HL-60 (cell line): ENCODE data around the gene MLLT10.
A peak's percentile ranks its signal among the peaks of the same experiment; 100 is the strongest.

ENCODE experiments used
- DNase-seq, 2 experiments: peaks; one replicate each; pipeline ENCODE4 v3.0.0-alpha.2; 2010 to 2020; ENCODE audit warnings: low read depth in 1 of 2, low spot score in 1 of 2
- H3K27ac ChIP-seq: fragments of 250-450 bp; sonication (Bioruptor Pico); replicated peaks from 2 replicates; pipeline ENCODE4 v1.5.1; 2020; ENCODE audit warnings: mild to moderate bottlenecking, moderate library complexity
- H3K27me3 ChIP-seq: fragments of 250-450 bp; sonication (Bioruptor Pico); 2 replicates; pipeline ENCODE4 v1.5.1; 2021; ENCODE audit warnings: mild to moderate bottlenecking, moderate library complexity; ENCODE audit not compliant: insufficient read depth, poor library complexity, severe bottlenecking
- H3K4me3 ChIP-seq: replicated peaks from 2 replicates; pipeline ENCODE4 v1.5.1; 2011; ENCODE audit warnings: mild to moderate bottlenecking, control low read depth, low read length; ENCODE audit not compliant: insufficient read depth
- GABPA ChIP-seq: IDR thresholded peaks from 2 replicates; pipeline ENCODE4 v1.6.1; 2012; ENCODE audit warnings: low read depth
- POLR2AphosphoS5 ChIP-seq: IDR thresholded peaks from 2 replicates; pipeline ENCODE4 v1.6.1; 2012; ENCODE audit warnings: low read depth
- SPI1 ChIP-seq: IDR thresholded peaks from 2 replicates; pipeline ENCODE4 v1.6.1; 2012; ENCODE audit warnings: low read depth, mild to moderate bottlenecking, borderline replicate concordance
- TF ChIP-seq, protein P1 (sequence below): IDR thresholded peaks from one replicate; pipeline ENCODE4 v1.5.1; 2011; ENCODE audit warnings: low read length, control low read depth, inconsistent platforms; ENCODE audit not compliant: insufficient read depth
- TF ChIP-seq, protein P2 (sequence below): IDR thresholded peaks from 2 replicates; pipeline ENCODE4 v1.6.1; 2012; ENCODE audit warnings: low read depth; ENCODE audit not compliant: insufficient replicate concordance

MLLT10 gene

DNA sequence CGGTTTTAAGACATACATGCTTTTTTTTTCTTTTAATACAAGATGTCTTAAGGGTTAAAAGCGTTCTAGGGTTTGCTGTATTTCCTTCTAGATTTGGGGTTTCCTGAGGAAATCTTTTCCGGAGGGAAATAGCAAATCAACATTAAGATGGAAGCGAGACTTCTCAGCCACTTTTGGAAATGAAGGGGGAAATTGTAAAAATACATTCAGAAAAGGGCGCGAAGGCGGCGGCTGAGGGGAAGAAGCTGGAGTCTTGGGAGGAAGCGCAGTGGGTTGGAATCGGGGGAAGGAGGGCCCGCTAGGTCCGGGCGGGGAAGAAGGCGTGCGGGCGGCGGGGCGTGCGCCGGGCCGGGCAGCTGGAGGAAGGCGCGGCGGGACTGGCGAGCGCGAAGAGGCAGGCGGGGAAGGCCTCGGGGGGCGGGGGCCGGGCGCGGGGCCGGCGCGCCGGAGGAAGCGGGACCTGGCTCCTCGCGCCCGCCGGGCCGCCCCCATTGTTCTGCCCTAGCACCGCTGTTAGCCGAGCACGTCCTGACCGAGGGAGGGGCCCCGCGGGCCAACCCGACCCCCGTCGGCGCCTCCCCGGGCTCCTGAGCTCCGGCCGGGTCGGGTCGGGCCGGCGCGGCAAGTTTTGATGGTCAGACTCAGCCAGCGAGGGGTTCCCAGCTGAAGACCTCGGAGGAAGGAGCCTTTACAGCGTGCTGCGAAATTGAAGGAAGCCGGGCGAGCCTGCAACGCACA, 7.0 kb upstream of the MLLT10 start:
- Histone ChIP-seq H3K27ac (peak overlapping the region; percentile 93), H3K27me3 (no peaks in the 10 kb centered on the region), H3K4me3 (peak overlapping the region; percentile 43)
- peak in 1 of 2 experiments; percentile 52 for DNase-seq
- TF ChIP-seq POLR2AphosphoS5: peak; percentile 33; the same call in 1 of the 2 replicates
- TF ChIP-seq GABPA: no peak

DNA sequence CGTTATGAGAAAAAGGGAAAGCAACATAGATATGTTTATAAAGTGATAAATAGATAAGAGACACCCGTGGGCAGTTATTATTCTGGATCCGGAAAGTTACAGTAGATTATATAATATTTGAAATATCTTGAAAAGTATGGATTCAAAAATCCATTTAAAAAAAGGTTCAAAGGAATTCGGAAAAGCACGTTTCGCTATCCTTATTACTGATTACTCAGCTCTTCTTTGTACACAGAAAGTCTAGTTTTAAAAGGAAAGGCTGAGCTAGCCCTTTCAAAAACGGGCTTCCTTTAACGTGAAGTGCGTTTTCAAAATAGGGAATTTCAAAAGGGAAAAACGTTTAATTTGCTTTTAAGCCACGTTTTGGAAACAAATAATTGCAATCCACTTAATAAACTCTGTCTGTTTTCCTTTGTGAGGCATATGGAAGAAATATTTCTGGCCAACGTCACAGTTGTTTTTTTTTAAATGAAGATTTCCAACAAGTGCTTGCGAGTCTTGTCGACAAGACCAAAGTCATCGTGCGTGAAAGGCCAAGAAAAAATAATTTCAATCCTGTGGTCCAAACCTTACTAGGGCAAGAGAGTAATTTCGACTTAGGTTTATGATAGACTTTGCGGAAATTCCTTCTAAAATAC, 6.3 kb upstream of the MLLT10 start:
- no peak for DNase-seq
- no peaks in the 10 kb centered on the region for H3K27me3 ChIP-seq
- H3K27ac ChIP-seq: peak overlapping the region; percentile 93
- peak overlapping the region; percentile 27 for H3K4me3 ChIP-seq
- TF ChIP-seq, protein P1, sequence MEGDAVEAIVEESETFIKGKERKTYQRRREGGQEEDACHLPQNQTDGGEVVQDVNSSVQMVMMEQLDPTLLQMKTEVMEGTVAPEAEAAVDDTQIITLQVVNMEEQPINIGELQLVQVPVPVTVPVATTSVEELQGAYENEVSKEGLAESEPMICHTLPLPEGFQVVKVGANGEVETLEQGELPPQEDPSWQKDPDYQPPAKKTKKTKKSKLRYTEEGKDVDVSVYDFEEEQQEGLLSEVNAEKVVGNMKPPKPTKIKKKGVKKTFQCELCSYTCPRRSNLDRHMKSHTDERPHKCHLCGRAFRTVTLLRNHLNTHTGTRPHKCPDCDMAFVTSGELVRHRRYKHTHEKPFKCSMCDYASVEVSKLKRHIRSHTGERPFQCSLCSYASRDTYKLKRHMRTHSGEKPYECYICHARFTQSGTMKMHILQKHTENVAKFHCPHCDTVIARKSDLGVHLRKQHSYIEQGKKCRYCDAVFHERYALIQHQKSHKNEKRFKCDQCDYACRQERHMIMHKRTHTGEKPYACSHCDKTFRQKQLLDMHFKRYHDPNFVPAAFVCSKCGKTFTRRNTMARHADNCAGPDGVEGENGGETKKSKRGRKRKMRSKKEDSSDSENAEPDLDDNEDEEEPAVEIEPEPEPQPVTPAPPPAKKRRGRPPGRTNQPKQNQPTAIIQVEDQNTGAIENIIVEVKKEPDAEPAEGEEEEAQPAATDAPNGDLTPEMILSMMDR: no peak
- no peak for TF ChIP-seq SPI1
- TF ChIP-seq, protein P2, sequence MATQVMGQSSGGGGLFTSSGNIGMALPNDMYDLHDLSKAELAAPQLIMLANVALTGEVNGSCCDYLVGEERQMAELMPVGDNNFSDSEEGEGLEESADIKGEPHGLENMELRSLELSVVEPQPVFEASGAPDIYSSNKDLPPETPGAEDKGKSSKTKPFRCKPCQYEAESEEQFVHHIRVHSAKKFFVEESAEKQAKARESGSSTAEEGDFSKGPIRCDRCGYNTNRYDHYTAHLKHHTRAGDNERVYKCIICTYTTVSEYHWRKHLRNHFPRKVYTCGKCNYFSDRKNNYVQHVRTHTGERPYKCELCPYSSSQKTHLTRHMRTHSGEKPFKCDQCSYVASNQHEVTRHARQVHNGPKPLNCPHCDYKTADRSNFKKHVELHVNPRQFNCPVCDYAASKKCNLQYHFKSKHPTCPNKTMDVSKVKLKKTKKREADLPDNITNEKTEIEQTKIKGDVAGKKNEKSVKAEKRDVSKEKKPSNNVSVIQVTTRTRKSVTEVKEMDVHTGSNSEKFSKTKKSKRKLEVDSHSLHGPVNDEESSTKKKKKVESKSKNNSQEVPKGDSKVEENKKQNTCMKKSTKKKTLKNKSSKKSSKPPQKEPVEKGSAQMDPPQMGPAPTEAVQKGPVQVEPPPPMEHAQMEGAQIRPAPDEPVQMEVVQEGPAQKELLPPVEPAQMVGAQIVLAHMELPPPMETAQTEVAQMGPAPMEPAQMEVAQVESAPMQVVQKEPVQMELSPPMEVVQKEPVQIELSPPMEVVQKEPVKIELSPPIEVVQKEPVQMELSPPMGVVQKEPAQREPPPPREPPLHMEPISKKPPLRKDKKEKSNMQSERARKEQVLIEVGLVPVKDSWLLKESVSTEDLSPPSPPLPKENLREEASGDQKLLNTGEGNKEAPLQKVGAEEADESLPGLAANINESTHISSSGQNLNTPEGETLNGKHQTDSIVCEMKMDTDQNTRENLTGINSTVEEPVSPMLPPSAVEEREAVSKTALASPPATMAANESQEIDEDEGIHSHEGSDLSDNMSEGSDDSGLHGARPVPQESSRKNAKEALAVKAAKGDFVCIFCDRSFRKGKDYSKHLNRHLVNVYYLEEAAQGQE: no peak
- no peak for TF ChIP-seq GABPA
- no peak for TF ChIP-seq POLR2AphosphoS5

DNA sequence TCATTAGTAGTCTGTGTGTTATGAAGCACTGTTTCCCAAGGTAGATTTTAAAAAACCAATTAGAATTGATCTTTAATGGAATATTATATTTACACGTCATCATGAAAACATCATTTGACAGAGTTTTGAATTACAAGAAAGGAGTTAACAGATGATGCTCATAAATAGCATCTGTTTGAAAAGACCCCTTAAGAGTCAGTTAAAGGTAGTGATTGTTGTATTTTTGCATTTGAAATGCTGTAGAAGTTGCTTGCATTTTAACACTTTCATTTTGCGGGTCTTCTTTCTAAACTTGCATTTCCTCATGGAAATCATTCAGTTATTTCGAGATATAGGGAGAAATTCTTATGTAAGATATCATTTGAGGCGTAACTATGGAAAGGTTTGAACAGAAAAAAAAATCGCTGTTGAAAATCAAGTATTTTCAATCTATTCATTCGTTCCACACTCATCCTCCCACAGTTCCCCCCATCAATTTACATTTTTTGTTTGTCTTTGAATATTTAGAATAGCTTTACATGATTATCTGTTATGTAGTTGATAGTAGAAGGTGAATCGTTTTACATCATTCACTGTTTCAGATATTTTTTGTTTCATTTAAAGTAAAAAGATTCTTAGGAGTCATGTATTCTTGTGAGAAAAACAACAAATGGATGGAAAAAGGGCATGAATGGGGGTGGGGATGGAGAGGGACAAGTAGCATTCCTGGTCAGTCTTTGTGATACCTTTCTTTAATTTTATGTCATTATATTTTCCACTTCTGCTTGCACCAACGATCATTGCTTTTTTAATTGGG, 5.6 kb upstream of the MLLT10 start:
- Histone ChIP-seq H3K4me3 (no peak overlapping the region), H3K27ac (no peak overlapping the region), H3K27me3 (no peaks in the 10 kb centered on the region)
- TF ChIP-seq POLR2AphosphoS5 (no peak), GABPA (no peak), SPI1 (no peak)
- TF ChIP-seq, protein P1: no peak
- TF ChIP-seq, protein P2: no peak
- DNase-seq: no peak
